GM12878 (cell line): Measurements from ENCODE around the gene GARS1.

Experiments used
- CREM ChIP-seq: IDR thresholded peaks from 2 replicates; pipeline ENCODE4 v1.6.1; 2014; ENCODE audit warnings: antibody characterized with exemption, low read depth
- EZH2 ChIP-seq: IDR thresholded peaks from 2 replicates; pipeline ENCODE4 v1.6.1; 2012; ENCODE audit warnings: low read depth, mild to moderate bottlenecking, control low read depth, inconsistent platforms, low read length, borderline replicate concordance; ENCODE audit not compliant: control insufficient read depth
- NR2F1 ChIP-seq: fragments of 450-650 bp; conservative IDR thresholded peaks from 2 replicates; pipeline ENCODE4 v1.6.1; 2017; ENCODE audit warnings: mild to moderate bottlenecking
- SUZ12 ChIP-seq: fragments of 200-600 bp; sonication (generic); IDR thresholded peaks from one replicate; pipeline ENCODE4 v1.6.1; 2018; ENCODE audit warnings: antibody characterized with exemption, mild to moderate bottlenecking; ENCODE audit not compliant: unreplicated experiment
- TF ChIP-seq, protein P1 (sequence below): fragments of 450-650 bp; IDR thresholded peaks from 2 replicates; pipeline ENCODE4 v1.6.1; 2016; ENCODE audit warnings: mild to moderate bottlenecking
- TF ChIP-seq, protein P2 (sequence below), 3 experiments: IDR thresholded peaks in 2 of 3; conservative IDR thresholded peaks in 1 of 3; 2 replicates each; pipeline ENCODE4 v1.5.1; 2011; ENCODE audit warnings: low read depth in 3 of 3, low read length in 3 of 3, mild to moderate bottlenecking in 3 of 3, control low read depth in 2 of 3, moderate library complexity in 2 of 3, inconsistent platforms in 1 of 3, mixed read lengths in 1 of 3; ENCODE audit not compliant: control insufficient read depth in 2 of 3, insufficient read depth in 1 of 3; ENCODE audit errors: extremely low read depth in 1 of 3

DNA sequence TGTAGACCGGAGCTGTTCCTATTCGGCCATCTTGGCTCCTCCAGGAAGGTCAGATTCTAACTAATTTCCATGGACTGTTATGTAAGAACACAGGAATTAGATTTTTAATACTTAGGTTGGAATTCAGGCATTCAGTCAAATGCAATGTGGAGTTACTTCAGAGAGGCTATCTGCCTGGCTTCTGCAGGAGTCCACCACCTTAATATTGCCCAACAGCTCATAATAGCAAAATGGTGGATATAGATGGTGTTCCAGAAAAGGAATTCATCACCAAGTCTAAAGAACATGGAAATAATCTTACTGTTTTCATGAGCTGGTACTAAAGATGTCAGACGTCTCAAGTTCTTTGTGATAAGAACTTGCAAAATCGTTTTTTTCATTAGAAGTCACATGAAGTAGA, 48.1 kb downstream of the GARS1 start:
- TF ChIP-seq, protein P1, sequence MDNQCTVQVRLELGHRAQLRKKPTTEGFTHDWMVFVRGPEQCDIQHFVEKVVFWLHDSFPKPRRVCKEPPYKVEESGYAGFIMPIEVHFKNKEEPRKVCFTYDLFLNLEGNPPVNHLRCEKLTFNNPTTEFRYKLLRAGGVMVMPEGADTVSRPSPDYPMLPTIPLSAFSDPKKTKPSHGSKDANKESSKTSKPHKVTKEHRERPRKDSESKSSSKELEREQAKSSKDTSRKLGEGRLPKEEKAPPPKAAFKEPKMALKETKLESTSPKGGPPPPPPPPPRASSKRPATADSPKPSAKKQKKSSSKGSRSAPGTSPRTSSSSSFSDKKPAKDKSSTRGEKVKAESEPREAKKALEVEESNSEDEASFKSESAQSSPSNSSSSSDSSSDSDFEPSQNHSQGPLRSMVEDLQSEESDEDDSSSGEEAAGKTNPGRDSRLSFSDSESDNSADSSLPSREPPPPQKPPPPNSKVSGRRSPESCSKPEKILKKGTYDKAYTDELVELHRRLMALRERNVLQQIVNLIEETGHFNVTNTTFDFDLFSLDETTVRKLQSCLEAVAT = no peak
- TF ChIP-seq, protein P2, sequence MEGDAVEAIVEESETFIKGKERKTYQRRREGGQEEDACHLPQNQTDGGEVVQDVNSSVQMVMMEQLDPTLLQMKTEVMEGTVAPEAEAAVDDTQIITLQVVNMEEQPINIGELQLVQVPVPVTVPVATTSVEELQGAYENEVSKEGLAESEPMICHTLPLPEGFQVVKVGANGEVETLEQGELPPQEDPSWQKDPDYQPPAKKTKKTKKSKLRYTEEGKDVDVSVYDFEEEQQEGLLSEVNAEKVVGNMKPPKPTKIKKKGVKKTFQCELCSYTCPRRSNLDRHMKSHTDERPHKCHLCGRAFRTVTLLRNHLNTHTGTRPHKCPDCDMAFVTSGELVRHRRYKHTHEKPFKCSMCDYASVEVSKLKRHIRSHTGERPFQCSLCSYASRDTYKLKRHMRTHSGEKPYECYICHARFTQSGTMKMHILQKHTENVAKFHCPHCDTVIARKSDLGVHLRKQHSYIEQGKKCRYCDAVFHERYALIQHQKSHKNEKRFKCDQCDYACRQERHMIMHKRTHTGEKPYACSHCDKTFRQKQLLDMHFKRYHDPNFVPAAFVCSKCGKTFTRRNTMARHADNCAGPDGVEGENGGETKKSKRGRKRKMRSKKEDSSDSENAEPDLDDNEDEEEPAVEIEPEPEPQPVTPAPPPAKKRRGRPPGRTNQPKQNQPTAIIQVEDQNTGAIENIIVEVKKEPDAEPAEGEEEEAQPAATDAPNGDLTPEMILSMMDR (IDR thresholded peaks at IDR 0.05 in 2 of 3, conservative IDR thresholded peaks at IDR 0.05 in 1 of 3; ENCODE audit: control insufficient read depth in 2 of 3, extremely low read depth in 1 of 3, insufficient read depth in 1 of 3, low read depth in 3 of 3, low read length in 3 of 3) = no peak
- TF ChIP-seq SUZ12 = no peak
- no peak for TF ChIP-seq EZH2
- no peak for TF ChIP-seq NR2F1
- no peak for TF ChIP-seq CREM
